PC-9 (cell line): ENCODE results near the gene FILIP1L.

Experiments
- EZH2 ChIP-seq: fragments of 200-600 bp; sonication (generic); IDR thresholded peaks from 2 replicates; pipeline ENCODE4 v1.8.0; 2017; ENCODE audit warnings: antibody characterized with exemption, low read depth
- TF ChIP-seq, protein P1 (sequence below): fragments of 200-600 bp; sonication (generic); conservative IDR thresholded peaks from 2 replicates; pipeline ENCODE4 v1.6.1; 2017; ENCODE audit warnings: mixed run types, antibody characterized with exemption, mild to moderate bottlenecking, moderate library complexity

DNA sequence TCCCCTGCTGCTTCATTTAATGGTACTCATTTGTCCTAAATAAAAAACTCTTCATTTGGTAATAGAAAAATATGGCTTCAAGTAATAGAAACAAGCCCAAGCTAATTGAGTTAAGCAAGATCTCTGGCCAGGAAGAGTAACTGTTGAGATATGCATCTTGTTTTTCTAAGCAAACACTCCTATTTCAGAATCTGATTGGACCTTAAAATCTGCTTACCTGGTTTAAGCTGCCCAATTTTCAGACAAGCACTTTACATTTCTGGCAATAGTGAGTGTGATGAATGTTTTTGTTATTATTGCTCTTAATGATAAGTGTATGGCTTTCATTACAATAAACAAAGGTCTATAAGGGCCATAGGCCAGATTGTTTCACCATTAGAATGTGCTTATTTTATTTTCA lies 210.4 kb downstream of the FILIP1L start:
- TF ChIP-seq EZH2, result no peak
- TF ChIP-seq, protein P1, sequence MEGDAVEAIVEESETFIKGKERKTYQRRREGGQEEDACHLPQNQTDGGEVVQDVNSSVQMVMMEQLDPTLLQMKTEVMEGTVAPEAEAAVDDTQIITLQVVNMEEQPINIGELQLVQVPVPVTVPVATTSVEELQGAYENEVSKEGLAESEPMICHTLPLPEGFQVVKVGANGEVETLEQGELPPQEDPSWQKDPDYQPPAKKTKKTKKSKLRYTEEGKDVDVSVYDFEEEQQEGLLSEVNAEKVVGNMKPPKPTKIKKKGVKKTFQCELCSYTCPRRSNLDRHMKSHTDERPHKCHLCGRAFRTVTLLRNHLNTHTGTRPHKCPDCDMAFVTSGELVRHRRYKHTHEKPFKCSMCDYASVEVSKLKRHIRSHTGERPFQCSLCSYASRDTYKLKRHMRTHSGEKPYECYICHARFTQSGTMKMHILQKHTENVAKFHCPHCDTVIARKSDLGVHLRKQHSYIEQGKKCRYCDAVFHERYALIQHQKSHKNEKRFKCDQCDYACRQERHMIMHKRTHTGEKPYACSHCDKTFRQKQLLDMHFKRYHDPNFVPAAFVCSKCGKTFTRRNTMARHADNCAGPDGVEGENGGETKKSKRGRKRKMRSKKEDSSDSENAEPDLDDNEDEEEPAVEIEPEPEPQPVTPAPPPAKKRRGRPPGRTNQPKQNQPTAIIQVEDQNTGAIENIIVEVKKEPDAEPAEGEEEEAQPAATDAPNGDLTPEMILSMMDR, result no peak
